Measurements from ENCODE around the gene PPP1R14D. TPM values are rescaled to one million over a fixed set of nuclear protein-coding genes. Genes with fewer than 3 reads are reported as not detected.

Gene PPP1R14D
- total RNA-seq, 1 experiment from 2014 or later, result not detected

- BruUV-seq (replicated peaks), result no TSS peak
- Histone ChIP-seq H3K9ac (ENCODE audit: low read length) (no peak overlapping the region), H3K27me3 (ENCODE audit: insufficient read depth, low read length) (no peaks in the 10 kb centered on the region), H3K9me2 (ENCODE audit: insufficient read depth) (no peaks in the 10 kb centered on the region), H3K4me2 (ENCODE audit: low read length) (peak overlapping the region; percentile 93; the same call in 1 of the 2 replicates), H3K79me2 (ENCODE audit: insufficient read depth, low read length) (no peaks in the 10 kb centered on the region), H3K4me3 (replicated peaks in 1 of 2; ENCODE audit: low read depth in 1 of 2, low read length in 2 of 2) (no peak overlapping the region), H3K36me3 (ENCODE audit: control insufficient read depth in 1 of 2, insufficient read depth in 2 of 2, low read length in 2 of 2) (no peaks in the 10 kb centered on the region), H3K4me1 (ENCODE audit: control insufficient read depth in 1 of 2, insufficient read depth in 2 of 2, low read length in 2 of 2) (peaks cover 30 to 40% of the 10 kb centered on the region in 2 experiments), H4K20me1 (ENCODE audit: insufficient read depth) (no peaks in the 10 kb centered on the region), H3K27ac (ENCODE audit: low read depth, low read length) (peak overlapping the region; percentile 5; the same call in 1 of the 2 replicates), H3K9me3 (ENCODE audit: control insufficient read depth in 1 of 2, insufficient read depth in 1 of 2, low read depth in 1 of 2, low read length in 2 of 2) (no peaks in the 10 kb centered on the region), H2AFZ (ENCODE audit: low read depth, low read length, poor library complexity, severe bottlenecking) (no peak overlapping the region)
- ATAC-seq (no peak), DNase-seq (ENCODE audit: low read depth, low spot score) (no peak)
- ChIA-PET CTCF (interaction anchor here (1.3 to 5.7 kb wide), 5 partner anchors 11 to 314 kb away, joined by 4 to 94 read pairs (median 9); partner anchors contain the start of gene VPS18), RAD21 (ENCODE audit: low non-redundant PET in 1 of 2, low total read pairs in 2 of 2, uncharacterized antibody in 2 of 2, unreplicated experiment in 2 of 2) (interaction anchor here in 1 of 2 experiments (2.3 kb wide), 1 partner anchor 14 kb away, joined by 13 read pairs; no protein-coding TSS in a partner anchor), POLR2A (interaction anchor here (0.9 to 2.9 kb wide), 5 partner anchors 10 to 90 kb away, joined by 3 to 18 read pairs (median 4); partner anchors contain the start of gene VPS18)
- intact Hi-C loops (cut with micrococcal nuclease), result no loop called here
- TF ChIP-seq CBX3 (IDR thresholded peaks at IDR 0.05; ENCODE audit: low read depth), result no peak
- TF ChIP-seq ZBTB33 (IDR thresholded peaks at IDR 0.05; ENCODE audit: extremely low read depth, insufficient replicate concordance, low read length), result no peak
- 0 out of 2 replicates have a peak, but pooled peaks have one; percentile 14 for TF ChIP-seq SP1 (IDR thresholded peaks at IDR 0.05; ENCODE audit: low read depth)
- peak; percentile 12; the same call in 1 of the 2 replicates for TF ChIP-seq POLR2AphosphoS5 (IDR thresholded peaks at IDR 0.05; ENCODE audit: low read depth, low read length)
- TF ChIP-seq EGR1 (IDR thresholded peaks at IDR 0.05; ENCODE audit: low read depth), result no peak
- no peak for TF ChIP-seq ZFX (IDR thresholded peaks at IDR 0.05)
- TF ChIP-seq POLR2A (IDR thresholded peaks at IDR 0.05; ENCODE audit: borderline replicate concordance, extremely low read depth, insufficient read depth, insufficient read length), result no peak
- TF ChIP-seq EZH2phosphoT487 (IDR thresholded peaks at IDR 0.05; ENCODE audit: borderline replicate concordance), result no peak
- no peak for TF ChIP-seq FOSL1 (IDR thresholded peaks at IDR 0.05; ENCODE audit: low read depth)
- TF ChIP-seq REST (IDR thresholded peaks at IDR 0.05; ENCODE audit: low read depth), result no peak
- no peak for TF ChIP-seq ELF1 (IDR thresholded peaks at IDR 0.05; ENCODE audit: borderline replicate concordance, low read depth)
- TF ChIP-seq SRF (IDR thresholded peaks at IDR 0.05; ENCODE audit: low read depth), result no peak
- TF ChIP-seq RAD21 (IDR thresholded peaks at IDR 0.05; ENCODE audit: low read depth), result no peak
- no peak for TF ChIP-seq MAX (IDR thresholded peaks at IDR 0.05)
- no peak for TF ChIP-seq ZNF274 (IDR thresholded peaks at IDR 0.05; ENCODE audit: low read depth, low read length)
- no peak for TF ChIP-seq YY1 (IDR thresholded peaks at IDR 0.05; ENCODE audit: extremely low read depth, insufficient replicate concordance, low read depth, low read length)
- TF ChIP-seq EZH2 (IDR thresholded peaks at IDR 0.05), result no peak
- no peak for TF ChIP-seq CEBPB (IDR thresholded peaks at IDR 0.05; ENCODE audit: low read depth)
- TF ChIP-seq JUND (IDR thresholded peaks at IDR 0.05), result 0 out of 2 replicates have a peak, but pooled peaks have one; percentile 13
- no peak for TF ChIP-seq SIN3A (IDR thresholded peaks at IDR 0.05; ENCODE audit: low read depth)
- no peak for TF ChIP-seq TCF7L2 (IDR thresholded peaks at IDR 0.05; ENCODE audit: borderline replicate concordance, extremely low read depth, insufficient read depth, insufficient read length)
Measured at GRCh38 chr15:40871749-40872617, 43.5 kb upstream of the PPP1R14D start.

Measured in HCT116 (cell line).